OCI-M2 (cell line): Measurements from ENCODE around the gene SIRT6.
"Not testable (repeated sequence)": the region's sequence is repeated elsewhere in the genome, so short reads cannot be mapped to it uniquely, and the experiment has no call there.

Source experiments
- DNase-seq: peaks from one replicate; lab custom pipeline; 2025; ENCODE audit not compliant: unreplicated experiment; lab: John Stamatoyannopoulos, UW

Gene SIRT6

GRCh38 chr19:4182084-4182810 lies at the start of gene SIRT6, which contains the start of gene ANKRD24:
TSS of gene SIRT6 (minus strand) at chr19:4182563. CDS start at chr19:4182539, 24 bp downstream.
TSS of gene ANKRD24 (plus strand) at chr19:4182689. CDS start at chr19:4186426, 3,737 bp downstream.
- DNase-seq, result peak; percentile 64

DNA sequence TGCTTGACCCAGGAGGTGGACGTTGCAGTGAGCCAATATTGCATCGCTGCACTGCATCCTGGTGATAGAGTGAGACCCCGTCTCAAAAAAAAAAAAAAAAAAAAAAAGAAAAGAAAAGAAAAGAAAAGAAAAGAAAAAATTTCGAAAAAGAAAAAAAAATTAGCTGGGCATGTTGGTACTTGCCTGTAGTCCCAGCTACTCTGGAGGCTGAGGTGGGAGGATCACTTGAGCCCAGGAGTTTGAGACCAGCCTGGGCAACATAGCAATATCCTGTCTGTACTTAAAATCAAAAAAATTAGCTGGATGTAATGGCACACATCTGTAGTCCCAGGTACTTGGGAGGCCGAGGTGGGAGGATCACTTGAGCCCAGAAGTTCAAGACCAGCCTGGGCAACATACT lies 49.8 kb upstream of the SIRT6 start:
- DNase-seq, result not testable (repeated sequence)

DNA sequence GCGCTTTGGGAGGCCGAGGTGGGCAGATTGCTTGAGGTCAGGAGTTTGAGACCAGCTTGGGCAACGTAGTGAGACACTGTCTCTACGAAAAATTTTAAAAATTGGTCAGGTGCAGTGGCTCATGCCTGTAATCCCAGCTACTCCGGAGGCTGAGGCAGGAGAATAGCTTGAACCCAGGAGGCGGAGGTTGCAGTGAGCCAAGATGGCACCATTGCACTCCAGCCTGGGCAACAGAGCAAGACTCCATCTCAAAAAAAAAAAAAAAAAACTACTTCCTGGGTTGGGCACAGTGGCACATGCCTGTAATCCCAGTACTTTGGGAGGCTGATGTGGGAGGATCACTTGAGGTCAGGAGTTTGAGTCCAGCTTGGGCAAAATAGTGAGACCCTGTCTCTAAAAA lies 49.2 kb upstream of the SIRT6 start:
- DNase-seq, result not testable (repeated sequence)

GRCh38 chr19:4230237-4230636 lies 47.9 kb upstream of the SIRT6 start:
- DNase-seq, result not testable (repeated sequence)

DNA sequence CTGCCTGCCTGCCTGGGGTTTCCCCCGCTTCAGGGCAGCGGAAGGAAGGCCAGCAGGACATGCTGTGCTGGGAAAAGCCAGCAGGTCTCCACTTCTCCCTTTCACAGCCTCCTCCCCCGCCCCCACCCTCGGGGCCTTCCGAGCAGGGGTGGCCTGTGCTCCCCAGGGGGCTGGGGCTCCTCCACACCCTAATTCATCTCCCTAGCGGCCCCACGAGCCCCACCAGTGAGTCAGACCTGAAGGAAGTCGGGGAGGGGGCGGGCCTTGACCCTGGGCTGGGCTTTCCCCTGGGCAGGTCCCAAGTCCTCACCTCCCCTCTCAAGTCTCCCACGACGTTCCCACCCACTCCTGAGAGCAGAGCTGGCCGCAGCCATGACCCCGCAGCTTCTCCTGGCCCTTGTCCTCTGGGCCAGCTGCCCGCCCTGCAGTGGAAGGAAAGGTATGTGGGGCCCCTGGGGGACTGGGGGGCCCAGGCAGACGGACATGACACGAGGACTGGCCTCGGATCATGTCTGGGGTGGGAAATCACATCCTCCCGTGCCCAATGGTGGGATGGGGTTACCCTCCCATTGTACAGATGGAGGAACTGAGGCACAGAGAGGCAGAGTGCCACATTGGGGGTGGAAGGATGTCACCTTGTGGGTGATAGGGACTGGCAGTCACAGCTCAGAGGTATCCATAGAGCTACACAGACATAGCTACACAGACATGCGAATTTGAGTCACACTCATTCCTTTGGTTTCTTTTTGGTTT lies 47.0 kb upstream of the SIRT6 start, which contains the start of gene EBI3:
TSS of gene EBI3 (plus strand) at position 345 of the 753 bp plus-strand sequence. CDS start at position 373, 28 bp downstream.
- no peak for DNase-seq

- no peak for DNase-seq
These were observed 46.4 kb upstream of the SIRT6 start for GRCh38 chr19:4228765-4229178.

- no peak for DNase-seq
These were observed 45.4 kb upstream of the SIRT6 start for GRCh38 chr19:4227771-4228170.

DNA sequence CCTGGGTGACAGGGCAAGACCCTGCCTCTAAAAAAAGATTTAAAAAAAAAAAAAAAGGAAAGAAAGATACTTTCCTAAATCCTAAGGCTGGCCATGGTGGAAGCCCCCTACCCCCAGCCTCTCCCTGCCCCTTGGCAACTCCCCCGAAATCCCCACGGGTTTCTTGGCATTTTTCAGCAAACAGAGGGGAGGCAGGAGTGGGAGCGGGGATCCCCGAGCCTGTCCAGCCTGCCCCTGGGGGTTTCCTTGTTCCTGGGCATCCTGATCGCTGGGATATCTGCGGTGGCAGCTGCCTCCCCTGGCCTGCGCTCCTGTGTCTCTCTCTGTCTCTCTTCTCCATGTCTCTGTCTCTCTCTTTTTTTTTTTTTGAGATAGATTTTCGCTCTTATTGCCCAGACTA lies 43.5 kb upstream of the SIRT6 start:
- DNase-seq, result no peak

GRCh38 chr19:4224470-4224869 lies 42.1 kb upstream of the SIRT6 start:
- DNase-seq, result no peak

GRCh38 chr19:4220188-4220587 lies 37.8 kb upstream of the SIRT6 start:
- DNase-seq, result no peak

GRCh38 chr19:4218523-4218922 lies 36.2 kb upstream of the SIRT6 start:
- not testable (repeated sequence) for DNase-seq

GRCh38 chr19:4217429-4218264 lies 35.3 kb upstream of the SIRT6 start:
- no peak for DNase-seq

DNA sequence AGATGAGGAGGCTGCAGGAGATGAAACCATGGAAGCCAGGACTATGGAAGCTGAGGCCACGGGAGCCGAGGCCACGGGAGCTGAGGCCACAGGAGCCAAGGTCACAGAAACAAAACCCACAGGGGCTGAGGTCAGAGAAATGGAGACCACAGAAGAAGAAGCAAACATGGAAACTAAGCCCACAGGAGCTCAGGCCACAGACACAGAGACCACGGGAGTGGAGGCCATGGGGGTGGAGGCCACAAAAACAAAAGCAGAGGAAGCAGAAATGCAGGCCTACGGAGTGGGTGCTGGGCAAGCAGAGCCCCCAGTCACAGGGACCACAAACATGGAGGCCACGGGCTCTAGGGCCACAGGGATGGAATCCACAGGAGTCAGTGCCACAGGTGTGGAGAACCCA lies 34.5 kb upstream of the SIRT6 start:
- no peak for DNase-seq

DNA sequence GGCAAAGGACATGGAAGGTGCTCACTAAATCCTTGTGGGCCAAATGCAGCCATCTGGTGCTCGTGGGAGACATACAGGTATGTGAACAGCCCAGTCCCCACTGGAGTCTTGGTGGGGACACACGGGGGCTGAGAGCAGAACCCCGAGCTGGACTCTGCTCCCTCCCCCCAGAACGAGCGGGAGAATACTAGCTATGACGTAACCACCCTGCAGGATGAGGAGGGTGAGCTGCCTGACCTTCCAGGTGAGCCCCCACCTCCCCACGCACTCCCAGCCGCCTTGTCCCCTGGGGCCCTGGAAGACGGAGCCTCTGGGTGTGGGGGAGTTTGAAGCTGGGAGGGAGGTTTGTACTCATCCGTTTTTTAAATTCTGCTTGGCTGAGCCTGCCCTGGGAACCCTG lies 33.4 kb upstream of the SIRT6 start:
- no peak for DNase-seq

DNA sequence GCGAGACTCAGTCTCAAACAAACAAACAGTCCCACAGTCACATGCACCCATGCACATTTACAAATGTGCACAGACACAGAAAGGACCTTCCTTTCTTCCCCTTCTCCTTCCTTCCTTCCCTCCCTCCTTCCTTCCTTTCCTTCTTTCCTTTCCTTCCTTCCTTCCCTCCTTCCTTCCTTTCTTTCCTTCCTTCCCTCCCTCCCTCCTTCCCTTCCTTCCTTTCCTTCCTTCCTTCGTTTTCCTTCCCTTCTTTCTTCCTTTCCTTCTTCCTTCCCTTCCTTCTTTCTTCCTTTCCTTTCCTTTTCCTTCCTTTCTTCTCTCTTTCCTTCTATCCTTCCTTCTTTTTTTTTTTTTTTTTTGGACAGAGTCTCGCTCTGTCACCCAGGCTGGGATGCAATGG lies 30.8 kb upstream of the SIRT6 start:
- DNase-seq, result no peak

DNA sequence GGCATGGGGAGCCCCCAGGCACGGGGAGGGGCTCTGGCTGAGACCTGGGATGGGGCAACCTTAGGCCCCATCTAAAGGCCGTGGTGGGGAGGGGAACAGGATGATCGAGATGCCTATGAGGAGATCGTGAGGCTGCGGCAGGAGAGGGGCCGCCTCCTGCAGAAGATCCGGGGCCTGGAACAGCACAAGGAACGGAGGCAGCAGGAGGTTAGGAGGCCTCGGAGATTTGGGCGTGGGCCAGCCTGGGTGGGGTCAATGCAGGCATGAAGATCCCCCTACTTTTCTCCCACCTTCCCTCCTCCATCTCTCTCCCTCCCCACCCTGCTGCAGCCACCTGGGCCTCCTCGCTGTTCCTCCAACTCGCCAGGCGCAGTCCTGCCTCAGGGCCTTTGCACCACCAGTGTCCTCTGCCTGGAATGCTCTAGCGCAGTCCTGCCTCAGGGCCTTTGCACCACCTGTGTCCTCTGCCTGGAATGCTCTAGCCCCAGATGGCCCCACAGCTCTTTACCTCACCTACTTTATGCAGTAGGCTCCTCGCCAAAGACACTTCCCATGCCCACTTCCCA lies 27.9 kb upstream of the SIRT6 start:
- no peak for DNase-seq

GRCh38 chr19:4208385-4209094 lies 26.2 kb upstream of the SIRT6 start:
- no peak for DNase-seq

GRCh38 chr19:4206818-4207484 lies 24.6 kb upstream of the SIRT6 start:
- DNase-seq, result no peak

GRCh38 chr19:4201798-4202197 lies 19.4 kb upstream of the SIRT6 start:
- DNase-seq, result no peak
